CD4-positive, alpha-beta T cell treated with Interleukin-15 for 1 hour (primary cell): ENCODE results near the gene TBC1D8.

Experiments used
- DNase-seq: peaks from one replicate; pipeline ENCODE4 v3.0.0-alpha.2; 2020

The TBC1D8 gene

GRCh38 chr2:101161658-101162057 is 10.5 kb upstream of the TBC1D8 start:
- no peak for DNase-seq

- no peak for DNase-seq
These were observed 9.3 kb upstream of the TBC1D8 start for GRCh38 chr2:101160454-101160853.

- no peak for DNase-seq
These were observed 8.3 kb upstream of the TBC1D8 start for GRCh38 chr2:101159526-101159925.

GRCh38 chr2:101157272-101157671 is 6.1 kb upstream of the TBC1D8 start:
- no peak for DNase-seq

GRCh38 chr2:101153787-101154186 is 2.6 kb upstream of the TBC1D8 start:
- no peak for DNase-seq

- no peak for DNase-seq
These were observed 2.0 kb upstream of the TBC1D8 start for GRCh38 chr2:101153077-101153707.

- DNase-seq, result peak; percentile 46
These were observed 1.3 kb upstream of the TBC1D8 start for GRCh38 chr2:101152272-101153076.

- DNase-seq, result no peak
These were observed 683 bp upstream of the TBC1D8 start for GRCh38 chr2:101151859-101152271.

GRCh38 chr2:101150306-101151145 is 656 bp downstream of the TBC1D8 start:
- DNase-seq, result no peak

- no peak for DNase-seq
These were observed 1.7 kb downstream of the TBC1D8 start for GRCh38 chr2:101149241-101150192.

GRCh38 chr2:101148777-101149176 is 2.4 kb downstream of the TBC1D8 start:
- DNase-seq, result no peak

- DNase-seq, result no peak
These were observed 3.2 kb downstream of the TBC1D8 start for GRCh38 chr2:101147971-101148370.

GRCh38 chr2:101147062-101147461 is 4.1 kb downstream of the TBC1D8 start:
- DNase-seq, result no peak

- no peak for DNase-seq
These were observed 4.6 kb downstream of the TBC1D8 start for GRCh38 chr2:101146535-101146934.

- DNase-seq, result no peak
These were observed 5.8 kb downstream of the TBC1D8 start for GRCh38 chr2:101145406-101145805.

- DNase-seq, result no peak
These were observed 9.0 kb downstream of the TBC1D8 start for GRCh38 chr2:101142163-101142562.

- no peak for DNase-seq
These were observed 10.1 kb downstream of the TBC1D8 start for GRCh38 chr2:101140978-101141655.

GRCh38 chr2:101140237-101140636 is 10.9 kb downstream of the TBC1D8 start:
- DNase-seq, result no peak

- no peak for DNase-seq
These were observed 11.7 kb downstream of the TBC1D8 start for GRCh38 chr2:101139495-101139894.

- DNase-seq, result no peak
These were observed 15.5 kb downstream of the TBC1D8 start for GRCh38 chr2:101135412-101136296.
